ENCODE results near the gene UQCC5.

DNA sequence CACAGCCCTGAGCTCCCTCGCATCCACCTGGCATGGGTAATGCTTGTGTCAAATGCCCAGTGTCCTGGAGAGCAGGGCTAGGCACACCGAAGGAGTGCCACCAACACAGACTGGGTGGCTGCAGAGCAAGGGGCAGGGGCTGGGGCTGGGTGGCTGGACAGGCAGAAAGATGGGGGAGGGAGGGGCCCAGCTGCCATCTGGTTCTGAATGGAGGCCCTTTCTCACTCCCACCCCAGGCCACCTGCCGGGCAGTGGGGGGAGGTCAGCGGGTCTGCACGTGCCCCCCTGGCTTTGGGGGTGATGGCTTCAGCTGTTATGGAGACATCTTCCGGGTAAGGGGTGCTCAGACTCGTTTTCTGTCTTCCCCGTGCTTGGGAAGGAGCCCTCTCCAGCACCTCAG, 24.3 kb upstream of the UQCC5 start:
- no peak for TF ChIP-seq CTCF (IDR thresholded peaks at IDR 0.05)
- no peak for TF ChIP-seq POLR2A (IDR thresholded peaks at IDR 0.05)
